ENCODE data around the gene PDXP. TPM values are rescaled to one million over a fixed set of nuclear protein-coding genes. Genes with fewer than 3 reads are reported as not detected.
A peak's percentile ranks its signal among the peaks of the same experiment; 100 is the strongest.

Gene PDXP
- total and polyA plus RNA-seq, 2 of the 13 experiments (the other 11 are each of a cell fraction or from before 2014, with no cell fraction given): 58.2 to 70.6 TPM

- H3K4me3 ChIP-seq (replicated peaks in 1 of 3; ENCODE audit: insufficient read depth in 1 of 3, low read depth in 2 of 3, low read length in 3 of 3): peak overlapping the region; percentile 75 to 97 (median 94)
- H3K27ac ChIP-seq (ENCODE audit: extremely low read length, insufficient read depth, low read length): peak overlapping the region; percentile 93
- peaks cover 9 to 16% of the 10 kb centered on the region in 2 experiments for H3K36me3 ChIP-seq (replicated peaks in 1 of 2; ENCODE audit: control insufficient read depth in 1 of 2, insufficient read depth in 2 of 2, low read length in 2 of 2)
- POLR2A ChIA-PET: interaction anchor here (0.8 to 11.2 kb wide), 15 partner anchors 12 to 149 kb away, joined by 3 to 242 read pairs (median 5); partner anchors contain the start of genes GCAT, GGA1, LGALS1 and NOL12
- peak overlapping the region; percentile 94 for H3K4me2 ChIP-seq (ENCODE audit: low read depth, low read length)
- DNase-seq (ENCODE audit: low spot score) (no peak), ATAC-seq (no peak), FAIRE-seq (no peak)
- intact Hi-C loops (cut with micrococcal nuclease; ENCODE audit: unreplicated experiment) (loop anchor here (1.0 kb wide), 2 partner anchors 17 to 21 kb away; no protein-coding TSS in a partner anchor), in situ Hi-C loops (cut with HindIII; ENCODE audit: extremely low pct_ligation_motif_present, low pct_unique_long_range_greater_than_20kb) (no loop called here)
- no peaks in the 10 kb centered on the region; a peak in 1 of 5 replicates for H3K27me3 ChIP-seq (ENCODE audit: control insufficient read depth in 1 of 2, insufficient read depth in 2 of 2, low read length in 2 of 2)
- peaks cover 64% of the 10 kb centered on the region for H3K4me1 ChIP-seq (ENCODE audit: insufficient read depth, low read length)
- H4K20me1 ChIP-seq (ENCODE audit: insufficient read depth, low read length): peaks cover 52% of the 10 kb centered on the region
- BruUV-seq (replicated peaks): no TSS peak
- no peak overlapping the region for H2AFZ ChIP-seq (ENCODE audit: low read length)
- peaks cover 65% of the 10 kb centered on the region for H3K79me2 ChIP-seq (ENCODE audit: insufficient read depth, low read length)
- WGBS (ENCODE audit: low lambda C conversion rate): no CpG with 5 or more reads among the region's 2 CpGs
- H3K9ac ChIP-seq (ENCODE audit: insufficient read depth, low read depth, low read length): peak overlapping the region; percentile 92
- CTCF ChIA-PET (ENCODE audit: low intra/inter-chr PET ratio, low total read pairs): interaction anchor here (1.8 to 1.9 kb wide), 2 partner anchors 20 to 21 kb away, joined by 3 to 7 read pairs; no protein-coding TSS in a partner anchor
- no peaks in the 10 kb centered on the region for H3K9me3 ChIP-seq (ENCODE audit: low read length)
- TF ChIP-seq ZNF629 (CRISPR knock-in tag; conservative IDR thresholded peaks at IDR 0.05): no peak
- TF ChIP-seq SNAI1 (CRISPR knock-in tag; IDR thresholded peaks at IDR 0.05; ENCODE audit: borderline replicate concordance): no peak
- TF ChIP-seq MYNN (CRISPR knock-in tag; IDR thresholded peaks at IDR 0.05; ENCODE audit: low read depth): no peak
- TF ChIP-seq TEF (CRISPR knock-in tag; IDR thresholded peaks at IDR 0.05): no peak
- TF ChIP-seq SCMH1 (CRISPR knock-in tag; IDR thresholded peaks at IDR 0.05; ENCODE audit: borderline replicate concordance): no peak
- TF ChIP-seq ZNF781 (CRISPR knock-in tag; IDR thresholded peaks at IDR 0.05; ENCODE audit: borderline replicate concordance, not compliant biosample characterization): no peak
- TF ChIP-seq ZSCAN29 (CRISPR knock-in tag; conservative IDR thresholded peaks at IDR 0.05): no peak
- TF ChIP-seq, protein P1, sequence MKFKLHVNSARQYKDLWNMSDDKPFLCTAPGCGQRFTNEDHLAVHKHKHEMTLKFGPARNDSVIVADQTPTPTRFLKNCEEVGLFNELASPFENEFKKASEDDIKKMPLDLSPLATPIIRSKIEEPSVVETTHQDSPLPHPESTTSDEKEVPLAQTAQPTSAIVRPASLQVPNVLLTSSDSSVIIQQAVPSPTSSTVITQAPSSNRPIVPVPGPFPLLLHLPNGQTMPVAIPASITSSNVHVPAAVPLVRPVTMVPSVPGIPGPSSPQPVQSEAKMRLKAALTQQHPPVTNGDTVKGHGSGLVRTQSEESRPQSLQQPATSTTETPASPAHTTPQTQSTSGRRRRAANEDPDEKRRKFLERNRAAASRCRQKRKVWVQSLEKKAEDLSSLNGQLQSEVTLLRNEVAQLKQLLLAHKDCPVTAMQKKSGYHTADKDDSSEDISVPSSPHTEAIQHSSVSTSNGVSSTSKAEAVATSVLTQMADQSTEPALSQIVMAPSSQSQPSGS (CRISPR knock-in tag; IDR thresholded peaks at IDR 0.05): no peak
- TF ChIP-seq, protein P2, sequence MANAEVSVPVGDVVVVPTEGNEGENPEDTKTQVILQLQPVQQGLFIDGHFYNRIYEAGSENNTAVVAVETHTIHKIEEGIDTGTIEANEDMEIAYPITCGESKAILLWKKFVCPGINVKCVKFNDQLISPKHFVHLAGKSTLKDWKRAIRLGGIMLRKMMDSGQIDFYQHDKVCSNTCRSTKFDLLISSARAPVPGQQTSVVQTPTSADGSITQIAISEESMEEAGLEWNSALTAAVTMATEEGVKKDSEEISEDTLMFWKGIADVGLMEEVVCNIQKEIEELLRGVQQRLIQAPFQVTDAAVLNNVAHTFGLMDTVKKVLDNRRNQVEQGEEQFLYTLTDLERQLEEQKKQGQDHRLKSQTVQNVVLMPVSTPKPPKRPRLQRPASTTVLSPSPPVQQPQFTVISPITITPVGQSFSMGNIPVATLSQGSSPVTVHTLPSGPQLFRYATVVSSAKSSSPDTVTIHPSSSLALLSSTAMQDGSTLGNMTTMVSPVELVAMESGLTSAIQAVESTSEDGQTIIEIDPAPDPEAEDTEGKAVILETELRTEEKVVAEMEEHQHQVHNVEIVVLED (CRISPR knock-in tag; IDR thresholded peaks at IDR 0.05; ENCODE audit: borderline replicate concordance): no peak
- TF ChIP-seq ZC3H4 (CRISPR knock-in tag; IDR thresholded peaks at IDR 0.05; ENCODE audit: borderline replicate concordance): no peak
- no peak for TF ChIP-seq NAIF1 (CRISPR knock-in tag; IDR thresholded peaks at IDR 0.05; ENCODE audit: borderline replicate concordance)
- TF ChIP-seq, protein P3, sequence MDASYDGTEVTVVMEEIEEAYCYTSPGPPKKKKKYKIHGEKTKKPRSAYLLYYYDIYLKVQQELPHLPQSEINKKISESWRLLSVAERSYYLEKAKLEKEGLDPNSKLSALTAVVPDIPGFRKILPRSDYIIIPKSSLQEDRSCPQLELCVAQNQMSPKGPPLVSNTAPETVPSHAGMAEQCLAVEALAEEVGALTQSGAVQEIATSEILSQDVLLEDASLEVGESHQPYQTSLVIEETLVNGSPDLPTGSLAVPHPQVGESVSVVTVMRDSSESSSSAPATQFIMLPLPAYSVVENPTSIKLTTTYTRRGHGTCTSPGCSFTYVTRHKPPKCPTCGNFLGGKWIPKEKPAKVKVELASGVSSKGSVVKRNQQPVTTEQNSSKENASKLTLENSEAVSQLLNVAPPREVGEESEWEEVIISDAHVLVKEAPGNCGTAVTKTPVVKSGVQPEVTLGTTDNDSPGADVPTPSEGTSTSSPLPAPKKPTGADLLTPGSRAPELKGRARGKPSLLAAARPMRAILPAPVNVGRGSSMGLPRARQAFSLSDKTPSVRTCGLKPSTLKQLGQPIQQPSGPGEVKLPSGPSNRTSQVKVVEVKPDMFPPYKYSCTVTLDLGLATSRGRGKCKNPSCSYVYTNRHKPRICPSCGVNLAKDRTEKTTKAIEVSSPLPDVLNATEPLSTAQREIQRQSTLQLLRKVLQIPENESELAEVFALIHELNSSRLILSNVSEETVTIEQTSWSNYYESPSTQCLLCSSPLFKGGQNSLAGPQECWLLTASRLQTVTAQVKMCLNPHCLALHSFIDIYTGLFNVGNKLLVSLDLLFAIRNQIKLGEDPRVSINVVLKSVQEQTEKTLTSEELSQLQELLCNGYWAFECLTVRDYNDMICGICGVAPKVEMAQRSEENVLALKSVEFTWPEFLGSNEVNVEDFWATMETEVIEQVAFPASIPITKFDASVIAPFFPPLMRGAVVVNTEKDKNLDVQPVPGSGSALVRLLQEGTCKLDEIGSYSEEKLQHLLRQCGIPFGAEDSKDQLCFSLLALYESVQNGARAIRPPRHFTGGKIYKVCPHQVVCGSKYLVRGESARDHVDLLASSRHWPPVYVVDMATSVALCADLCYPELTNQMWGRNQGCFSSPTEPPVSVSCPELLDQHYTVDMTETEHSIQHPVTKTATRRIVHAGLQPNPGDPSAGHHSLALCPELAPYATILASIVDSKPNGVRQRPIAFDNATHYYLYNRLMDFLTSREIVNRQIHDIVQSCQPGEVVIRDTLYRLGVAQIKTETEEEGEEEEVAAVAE (CRISPR knock-in tag; IDR thresholded peaks at IDR 0.05; ENCODE audit: borderline replicate concordance): 0 out of 2 replicates have a peak, but pooled peaks have one; percentile 5
- no peak for TF ChIP-seq HMG20A (CRISPR knock-in tag; IDR thresholded peaks at IDR 0.05; ENCODE audit: borderline replicate concordance)
Observed at GRCh38 chr22:37660709-37661045, 2.2 kb downstream of the PDXP start.

Data from HepG2 (cell line).